ENCODE measurements around the gene FOXO4. TPM values are rescaled to one million over a fixed set of nuclear protein-coding genes. Genes with fewer than 3 reads are reported as not detected.

Gene FOXO4
- polyA plus RNA-seq, 1 donor (not counting 4 experiments of a cell fraction or from before 2014, with no cell fraction given): 1.6 TPM

- Histone ChIP-seq H3K27me3 (ENCODE audit: control insufficient read depth, extremely low read depth, insufficient read depth, low read length) (no peaks in the 10 kb centered on the region), H3K4me2 (ENCODE audit: control insufficient read depth, extremely low read depth, insufficient read depth, low read depth, low read length) (no peak overlapping the region), H4K20me1 (ENCODE audit: control insufficient read depth, extremely low read depth, insufficient read depth, low read length) (no peaks in the 10 kb centered on the region), H3K9me1 (ENCODE audit: control insufficient read depth, extremely low read depth, insufficient read depth, low read length) (no peaks in the 10 kb centered on the region), H3K4me1 (ENCODE audit: control insufficient read depth, extremely low read depth, insufficient read depth, low read length) (no peaks in the 10 kb centered on the region), H3K9ac (ENCODE audit: control insufficient read depth, extremely low read depth, insufficient read depth, low read length) (no peak overlapping the region), H3K79me2 (ENCODE audit: control insufficient read depth, insufficient read depth, low read length) (no peaks in the 10 kb centered on the region), H3K9me3 (ENCODE audit: control insufficient read depth, low read depth, low read length) (no peaks in the 10 kb centered on the region), H3K4me3 (ENCODE audit: control insufficient read depth in 2 of 3, extremely low read depth in 1 of 3, insufficient read depth in 2 of 3, low read depth in 1 of 3, low read length in 3 of 3) (no peak overlapping the region), H2AFZ (ENCODE audit: control insufficient read depth, low read length) (no peak overlapping the region), H3K36me3 (ENCODE audit: control insufficient read depth in 2 of 2, extremely low read depth in 1 of 2, insufficient read depth in 2 of 2, low read length in 2 of 2) (peaks cover 14 to 17% of the 10 kb centered on the region in 2 experiments), H3K27ac (ENCODE audit: control insufficient read depth, insufficient read depth, low read length) (no peak overlapping the region)
- FAIRE-seq (no peak), DNase-seq (ENCODE audit: low read depth, low spot score) (no peak)
- dilution Hi-C loops (cut with MboI; ENCODE audit: extremely low pct_ligation_motif_present, low sequenced_read_pairs): no loop called here
- no peak for TF ChIP-seq CTCF (optimal IDR thresholded peaks at IDR 0.05 in 1 of 3, IDR thresholded peaks at IDR 0.05 in 1 of 3, conservative IDR thresholded peaks at IDR 0.05 in 1 of 3; ENCODE audit: extremely low read depth in 1 of 3, insufficient read depth in 2 of 3, low read length in 3 of 3)
- no peak for TF ChIP-seq EZH2 (IDR thresholded peaks at IDR 0.05; ENCODE audit: low read length)
Observed at GRCh38 chrX:71128166-71128833, 32.6 kb downstream of the FOXO4 start.

- no peaks in the 10 kb centered on the region for H3K27me3 ChIP-seq (ENCODE audit: control insufficient read depth, extremely low read depth, insufficient read depth, low read length)
- H3K27ac ChIP-seq (ENCODE audit: control insufficient read depth, insufficient read depth, low read length): no peak overlapping the region
- no peak overlapping the region for H3K4me2 ChIP-seq (ENCODE audit: control insufficient read depth, extremely low read depth, insufficient read depth, low read depth, low read length)
- H3K9me3 ChIP-seq (ENCODE audit: control insufficient read depth, low read depth, low read length): no peaks in the 10 kb centered on the region
- no peak overlapping the region for H3K9ac ChIP-seq (ENCODE audit: control insufficient read depth, extremely low read depth, insufficient read depth, low read length)
- H3K36me3 ChIP-seq (ENCODE audit: control insufficient read depth in 2 of 2, extremely low read depth in 1 of 2, insufficient read depth in 2 of 2, low read length in 2 of 2): peaks cover 14 to 17% of the 10 kb centered on the region in 2 experiments
- no peaks in the 10 kb centered on the region for H4K20me1 ChIP-seq (ENCODE audit: control insufficient read depth, extremely low read depth, insufficient read depth, low read length)
- no peaks in the 10 kb centered on the region for H3K79me2 ChIP-seq (ENCODE audit: control insufficient read depth, insufficient read depth, low read length)
- FAIRE-seq: no peak
- H3K4me1 ChIP-seq (ENCODE audit: control insufficient read depth, extremely low read depth, insufficient read depth, low read length): no peaks in the 10 kb centered on the region
- dilution Hi-C loops (cut with MboI; ENCODE audit: extremely low pct_ligation_motif_present, low sequenced_read_pairs): no loop called here
- no peak overlapping the region for H2AFZ ChIP-seq (ENCODE audit: control insufficient read depth, low read length)
- H3K9me1 ChIP-seq (ENCODE audit: control insufficient read depth, extremely low read depth, insufficient read depth, low read length): no peaks in the 10 kb centered on the region
- TF ChIP-seq CTCF (optimal IDR thresholded peaks at IDR 0.05 in 1 of 3, IDR thresholded peaks at IDR 0.05 in 1 of 3, conservative IDR thresholded peaks at IDR 0.05 in 1 of 3; ENCODE audit: extremely low read depth in 1 of 3, insufficient read depth in 2 of 3, low read length in 3 of 3) (peak; percentile 79 to 85 (median 79)), EZH2 (IDR thresholded peaks at IDR 0.05; ENCODE audit: low read length) (no peak)
- DNase-seq (ENCODE audit: low read depth, low spot score): no peak
- no peak overlapping the region for H3K4me3 ChIP-seq (ENCODE audit: control insufficient read depth in 2 of 3, extremely low read depth in 1 of 3, insufficient read depth in 2 of 3, low read depth in 1 of 3, low read length in 3 of 3)
Observed at GRCh38 chrX:71128915-71129765, 33.5 kb downstream of the FOXO4 start.

Data from keratinocyte (primary cell).